Retinal pigment epithelial cell (primary cell): ENCODE results near the gene TTLL7.

ENCODE experiments used
- DNase-seq: peaks from one replicate; pipeline ENCODE4 v3.0.0-alpha.2; 2010; ENCODE audit warnings: low read depth
- H3K4me3 ChIP-seq: 2 replicates; pipeline ENCODE4 v1.5.1; 2011; ENCODE audit warnings: mild to moderate bottlenecking, low read length, control low read depth, moderate library complexity
- CTCF ChIP-seq: conservative IDR thresholded peaks from 2 replicates; pipeline ENCODE4 v1.5.1; 2011; ENCODE audit warnings: low read depth, low read length, control low read depth, inconsistent platforms

Gene TTLL7

DNA sequence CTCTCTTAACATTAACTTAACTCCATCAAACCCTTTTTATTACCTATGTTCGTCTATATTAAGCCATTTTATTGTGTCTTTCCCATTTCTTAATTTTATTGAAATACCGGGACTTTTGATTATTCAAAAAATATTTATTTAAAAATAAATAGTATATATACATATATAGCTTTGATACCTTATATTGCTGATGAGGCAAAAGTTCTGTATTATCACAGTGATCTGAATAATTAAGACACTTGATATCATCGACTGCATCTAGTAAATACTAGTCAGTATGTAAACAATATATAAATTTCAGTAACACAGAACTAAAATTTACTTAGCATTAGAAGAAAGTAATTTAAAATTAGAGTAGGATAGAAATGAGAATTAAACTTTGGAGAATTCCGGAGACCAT, 22.0 kb downstream of the TTLL7 start:
- no peak for DNase-seq
- TF ChIP-seq CTCF: no peak
- H3K4me3 ChIP-seq: no peak overlapping the region

DNA sequence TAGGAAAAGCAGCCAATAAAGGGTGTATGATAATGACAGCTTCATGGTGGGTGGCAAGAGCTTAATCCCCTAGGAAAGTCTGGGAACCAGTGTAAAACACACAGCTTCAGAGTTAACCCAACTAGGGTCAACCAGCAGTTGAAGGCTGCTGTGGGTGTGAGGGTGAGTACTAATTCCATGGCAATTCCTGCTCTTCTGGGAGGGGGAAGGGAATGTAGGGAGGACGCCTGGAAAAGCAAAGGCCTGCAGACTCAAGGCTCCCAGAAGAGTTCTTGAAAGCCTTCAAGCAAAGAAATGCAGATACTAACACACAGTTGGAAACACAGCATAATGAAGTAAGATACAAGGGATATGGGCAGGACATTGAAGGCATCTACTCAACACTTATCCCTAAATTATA, 28.1 kb downstream of the TTLL7 start:
- H3K4me3 ChIP-seq: no peak overlapping the region
- no peak for TF ChIP-seq CTCF
- no peak for DNase-seq

GRCh38 chr1:83970114-83970513, 28.8 kb downstream of the TTLL7 start:
- H3K4me3 ChIP-seq: no peak overlapping the region
- DNase-seq: no peak
- no peak for TF ChIP-seq CTCF

DNA sequence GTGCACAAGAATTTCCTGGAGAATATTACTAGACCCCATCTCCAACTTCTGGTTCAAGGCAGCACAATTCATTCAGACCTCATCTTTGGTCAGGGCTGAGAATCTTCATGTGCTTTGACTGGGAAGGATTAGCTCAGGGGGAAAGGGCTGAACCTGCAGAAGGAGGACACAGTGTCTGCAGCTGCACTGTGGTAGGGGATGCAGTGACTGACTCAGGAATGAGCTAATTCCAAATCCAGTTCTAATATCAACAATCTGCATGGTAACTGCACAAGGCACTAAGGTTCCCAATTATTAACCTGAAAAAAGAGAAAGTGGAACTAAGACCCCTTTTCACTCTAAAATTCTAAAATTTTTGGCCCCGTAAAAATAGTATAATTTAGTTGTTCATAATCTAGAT, 31.6 kb downstream of the TTLL7 start:
- H3K4me3 ChIP-seq: no peak overlapping the region
- TF ChIP-seq CTCF: no peak
- DNase-seq: no peak

DNA sequence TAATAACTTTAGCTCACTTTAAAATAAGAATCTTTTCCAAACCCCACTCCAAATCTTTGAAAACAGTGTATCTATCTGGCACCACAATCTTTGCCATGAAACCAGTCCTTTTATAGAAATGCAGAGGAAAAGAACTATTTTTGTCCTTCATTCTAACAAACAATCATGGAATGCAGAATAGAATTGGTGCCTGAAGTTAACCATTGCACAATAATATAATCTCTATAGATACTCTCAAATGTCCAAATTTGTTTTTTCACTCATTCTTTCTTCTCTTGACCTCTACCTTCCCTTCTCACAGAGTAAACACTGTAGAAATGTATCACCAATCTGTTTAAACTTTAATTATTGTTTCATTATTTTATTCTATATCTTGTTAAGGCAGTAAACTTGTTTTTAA, 34.8 kb downstream of the TTLL7 start:
- no peak overlapping the region for H3K4me3 ChIP-seq
- TF ChIP-seq CTCF: no peak
- DNase-seq: no peak

DNA sequence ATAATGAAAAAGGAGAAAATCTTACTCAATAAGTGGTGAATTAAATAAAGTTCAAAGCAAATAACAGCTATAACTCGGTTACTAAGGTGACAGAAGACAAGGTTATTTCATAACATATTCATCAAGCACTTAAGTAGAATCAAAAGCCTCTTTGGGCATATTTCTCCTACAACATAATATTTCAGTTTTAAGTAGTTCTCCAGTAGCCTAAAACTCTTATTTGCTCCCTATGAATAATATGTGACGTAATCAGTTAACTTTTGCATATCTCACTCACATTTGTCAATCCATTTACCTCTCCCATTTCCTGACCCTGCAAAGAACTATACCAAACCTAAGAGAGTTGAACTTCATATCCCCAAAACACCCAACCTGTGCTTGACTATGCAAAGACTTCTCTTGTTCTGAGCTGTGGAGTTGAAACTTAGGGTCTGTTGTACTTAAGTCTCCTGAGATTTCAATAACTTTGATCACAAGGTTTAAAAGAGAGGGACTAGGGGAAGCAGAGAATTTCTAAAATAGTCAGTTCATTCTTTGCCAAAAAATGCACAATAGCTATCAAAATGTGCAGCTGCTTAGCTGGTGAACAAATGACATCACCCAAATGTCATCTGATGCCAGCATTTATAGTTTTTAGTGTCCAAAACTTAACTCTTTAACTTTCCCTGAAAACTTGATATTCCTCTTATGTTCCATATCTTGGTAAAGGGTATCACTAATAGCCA, 37.2 kb downstream of the TTLL7 start:
- H3K4me3 ChIP-seq: no peak overlapping the region
- no peak for DNase-seq
- TF ChIP-seq CTCF: no peak

DNA sequence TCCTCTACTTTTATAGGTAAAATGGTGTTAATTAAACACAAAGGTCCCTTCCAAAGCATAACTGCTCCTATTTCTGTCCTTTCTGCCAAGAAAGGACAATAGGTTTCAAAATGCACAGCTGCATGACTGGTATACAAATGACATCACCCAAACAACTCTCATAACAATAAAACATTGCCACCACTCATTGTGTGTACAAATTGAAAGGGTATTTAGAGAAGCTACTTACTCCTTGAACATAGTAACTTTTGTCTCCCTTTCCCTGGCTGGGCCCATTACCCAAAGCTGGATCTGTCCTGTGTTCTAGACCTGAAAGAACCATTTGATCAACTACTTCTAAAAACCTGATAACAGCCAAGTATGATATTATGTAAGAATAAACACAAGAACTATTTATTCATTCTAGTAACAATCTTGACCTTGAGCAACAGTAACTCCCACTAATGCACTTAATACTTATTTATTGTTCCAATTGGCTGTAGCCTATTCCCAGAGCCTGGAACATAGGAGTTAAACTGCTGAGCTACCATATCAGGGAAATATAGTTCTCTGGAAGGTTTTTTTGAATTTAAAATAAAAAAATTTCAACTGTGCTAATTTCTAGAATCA, 38.2 kb downstream of the TTLL7 start:
- H3K4me3 ChIP-seq: no peak overlapping the region
- no peak for TF ChIP-seq CTCF
- DNase-seq: no peak
